HEK293 (cell line): ENCODE measurements around the gene TRPM5.

Experiments
- CTCF ChIA-PET: fragments of 350-600 bp; formaldehyde crosslinking; extraction: SDS; loops from one replicate; lab custom pipeline; 2021; ENCODE audit warnings: antibody characterized with exemption; lab: Yijun Ruan, JAX
- POLR2A ChIA-PET: fragments of 300-600 bp; formaldehyde crosslinking; extraction: SDS; loops from one replicate; lab custom pipeline; 2020; ENCODE audit warnings: antibody characterized with exemption, inconsistent platforms; lab: Yijun Ruan, JAX
- H3K27ac ChIP-seq: fragments of 200-500 bp; sonication (Bioruptor generic); 2 replicates; pipeline ENCODE4 v1.5.1; 2014; ENCODE audit warnings: low read depth, low read length, control low read depth, inconsistent platforms; ENCODE audit errors: extremely low read depth
- H3K36me3 ChIP-seq, 2 experiments: fragments of 200-500 bp in 1 of 2; sonication (Bioruptor generic) in 1 of 2; 1 replicate in 1 of 2; 2 replicates in 1 of 2; pipeline ENCODE4 v1.5.1; 2014 to 2017; ENCODE audit warnings: inconsistent platforms in 2 of 2, low read length in 2 of 2; ENCODE audit not compliant: control insufficient read depth in 2 of 2, insufficient read depth in 1 of 2
- H3K4me1 ChIP-seq: fragments of 200-500 bp; sonication (Bioruptor generic); 2 replicates; pipeline ENCODE4 v1.5.1; 2014; ENCODE audit warnings: mild to moderate bottlenecking, low read length, inconsistent platforms; ENCODE audit not compliant: control insufficient read depth, insufficient read depth
- H3K4me3 ChIP-seq: 2 replicates; pipeline ENCODE4 v1.5.1; 2011; ENCODE audit warnings: low read depth, mild to moderate bottlenecking, control low read depth, low read length, moderate library complexity
- H3K9me3 ChIP-seq: fragments of 200-500 bp; sonication (Bioruptor generic); 2 replicates; pipeline ENCODE4 v1.5.1; 2014; ENCODE audit warnings: low read depth, low read length, inconsistent platforms; ENCODE audit not compliant: control insufficient read depth, insufficient read depth
- KLF1 ChIP-seq: fragments of 450-650 bp; formaldehyde crosslinking; IDR thresholded peaks from 2 replicates; pipeline ENCODE4 v1.5.1; 2016; ENCODE audit warnings: missing biosample characterization, missing genetic modification characterization
- MYNN ChIP-seq: fragments of 450-650 bp; formaldehyde crosslinking; IDR thresholded peaks from 2 replicates; pipeline ENCODE4 v1.5.1; 2016; ENCODE audit warnings: missing biosample characterization, missing genetic modification characterization, borderline replicate concordance
- WT1 ChIP-seq: fragments of 450-650 bp; formaldehyde crosslinking; IDR thresholded peaks from 2 replicates; pipeline ENCODE4 v1.5.1; 2016; ENCODE audit warnings: missing biosample characterization, missing genetic modification characterization
- YY2 ChIP-seq: fragments of 450-650 bp; formaldehyde crosslinking; IDR thresholded peaks from 2 replicates; pipeline ENCODE4 v1.5.1; 2016; ENCODE audit warnings: missing biosample characterization, missing genetic modification characterization
- ZNF121 ChIP-seq: fragments of 450-650 bp; formaldehyde crosslinking; IDR thresholded peaks from 2 replicates; pipeline ENCODE4 v1.5.1; 2016; ENCODE audit warnings: missing biosample characterization, missing genetic modification characterization
- ZNF16 ChIP-seq: fragments of 450-650 bp; formaldehyde crosslinking; IDR thresholded peaks from 2 replicates; pipeline ENCODE4 v1.5.1; 2016; ENCODE audit warnings: low read depth, missing biosample characterization, missing genetic modification characterization
- ZNF223 ChIP-seq: fragments of 450-650 bp; formaldehyde crosslinking; IDR thresholded peaks from 2 replicates; pipeline ENCODE4 v1.5.1; 2016; ENCODE audit warnings: missing biosample characterization, missing genetic modification characterization
- ZNF311 ChIP-seq: fragments of 450-650 bp; formaldehyde crosslinking; IDR thresholded peaks from 2 replicates; pipeline ENCODE4 v1.5.1; 2017; ENCODE audit warnings: missing biosample characterization, missing genetic modification characterization, borderline replicate concordance
- ZNF366 ChIP-seq: fragments of 450-650 bp; formaldehyde crosslinking; conservative IDR thresholded peaks from 2 replicates; pipeline ENCODE4 v1.5.1; 2016; ENCODE audit warnings: missing biosample characterization, missing genetic modification characterization
- ZNF555 ChIP-seq: fragments of 450-650 bp; formaldehyde crosslinking; conservative IDR thresholded peaks from 2 replicates; pipeline ENCODE4 v1.5.1; 2017; ENCODE audit warnings: missing biosample characterization, mild to moderate bottlenecking, missing genetic modification characterization, inconsistent platforms
- ZNF677 ChIP-seq: fragments of 450-650 bp; IDR thresholded peaks from 2 replicates; pipeline ENCODE4 v1.5.0; 2018; ENCODE audit warnings: missing biosample characterization, mild to moderate bottlenecking, missing genetic modification characterization, moderate library complexity
- ZSCAN16 ChIP-seq: fragments of 450-650 bp; formaldehyde crosslinking; IDR thresholded peaks from 2 replicates; pipeline ENCODE4 v1.5.1; 2016; ENCODE audit warnings: missing biosample characterization, missing genetic modification characterization
- TF ChIP-seq, protein P1 (sequence below): fragments of 450-650 bp; IDR thresholded peaks from 2 replicates; pipeline ENCODE4 v1.5.1; 2018; ENCODE audit warnings: missing biosample characterization, mild to moderate bottlenecking, missing genetic modification characterization
- TF ChIP-seq, protein P2 (sequence below): fragments of 450-650 bp; formaldehyde crosslinking; IDR thresholded peaks from 2 replicates; pipeline ENCODE4 v1.5.1; 2016; ENCODE audit warnings: missing biosample characterization, missing genetic modification characterization
- TF ChIP-seq, protein P3 (sequence below): fragments of 450-650 bp; formaldehyde crosslinking; IDR thresholded peaks from 2 replicates; pipeline ENCODE4 v1.5.1; 2016; ENCODE audit warnings: missing biosample characterization, missing genetic modification characterization
- TF ChIP-seq, protein P4 (sequence below): fragments of 450-650 bp; formaldehyde crosslinking; IDR thresholded peaks from 2 replicates; pipeline ENCODE4 v1.5.1; 2016; ENCODE audit warnings: missing biosample characterization, missing genetic modification characterization
- TF ChIP-seq, protein P5 (sequence below): fragments of 450-650 bp; formaldehyde crosslinking; IDR thresholded peaks from 2 replicates; pipeline ENCODE4 v1.5.1; 2016; ENCODE audit warnings: missing biosample characterization, missing genetic modification characterization
- TF ChIP-seq, protein P6 (sequence below): fragments of 450-650 bp; formaldehyde crosslinking; IDR thresholded peaks from 2 replicates; pipeline ENCODE4 v1.5.1; 2016; ENCODE audit warnings: missing biosample characterization, missing genetic modification characterization
- TF ChIP-seq, protein P7 (sequence below): fragments of 450-650 bp; formaldehyde crosslinking; IDR thresholded peaks from 2 replicates; pipeline ENCODE4 v1.5.1; 2016; ENCODE audit warnings: missing biosample characterization, missing genetic modification characterization

The TRPM5 gene

DNA sequence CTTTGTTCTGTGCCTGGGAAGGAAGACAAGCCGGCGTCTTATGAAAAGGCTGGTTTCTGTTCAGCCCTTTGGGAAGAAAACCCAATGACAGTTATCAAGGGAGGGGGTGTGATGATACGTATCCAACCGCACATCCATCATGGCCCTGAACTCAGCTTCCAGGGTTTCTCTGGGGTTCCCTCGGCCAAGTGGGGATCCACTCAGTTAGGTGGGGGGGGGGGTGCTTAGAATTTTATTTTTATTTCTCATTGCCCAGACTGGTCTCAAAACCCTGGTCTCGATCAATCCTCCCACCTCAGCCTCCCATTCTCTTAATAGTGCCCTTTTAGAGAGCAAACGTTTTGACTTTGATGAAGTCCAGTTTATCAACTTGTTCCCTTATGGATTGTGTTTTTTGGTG, 26.2 kb upstream of the TRPM5 start:
- ChIA-PET CTCF (no interaction called here), POLR2A (no interaction called here)
- Histone ChIP-seq H3K27ac (no peak overlapping the region), H3K4me1 (no peaks in the 10 kb centered on the region), H3K9me3 (no peaks in the 10 kb centered on the region), H3K4me3 (no peak overlapping the region), H3K36me3 (no peaks in the 10 kb centered on the region)
- no peak for TF ChIP-seq ZNF677
- TF ChIP-seq, protein P1, sequence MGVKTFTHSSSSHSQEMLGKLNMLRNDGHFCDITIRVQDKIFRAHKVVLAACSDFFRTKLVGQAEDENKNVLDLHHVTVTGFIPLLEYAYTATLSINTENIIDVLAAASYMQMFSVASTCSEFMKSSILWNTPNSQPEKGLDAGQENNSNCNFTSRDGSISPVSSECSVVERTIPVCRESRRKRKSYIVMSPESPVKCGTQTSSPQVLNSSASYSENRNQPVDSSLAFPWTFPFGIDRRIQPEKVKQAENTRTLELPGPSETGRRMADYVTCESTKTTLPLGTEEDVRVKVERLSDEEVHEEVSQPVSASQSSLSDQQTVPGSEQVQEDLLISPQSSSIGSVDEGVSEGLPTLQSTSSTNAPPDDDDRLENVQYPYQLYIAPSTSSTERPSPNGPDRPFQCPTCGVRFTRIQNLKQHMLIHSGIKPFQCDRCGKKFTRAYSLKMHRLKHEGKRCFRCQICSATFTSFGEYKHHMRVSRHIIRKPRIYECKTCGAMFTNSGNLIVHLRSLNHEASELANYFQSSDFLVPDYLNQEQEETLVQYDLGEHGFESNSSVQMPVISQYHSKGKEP: no peak
- no peak for TF ChIP-seq ZNF555 (tag by site-specific recombination)
- no peak for TF ChIP-seq ZNF223 (tag by site-specific recombination)
- no peak for TF ChIP-seq YY2 (tag by site-specific recombination)

DNA sequence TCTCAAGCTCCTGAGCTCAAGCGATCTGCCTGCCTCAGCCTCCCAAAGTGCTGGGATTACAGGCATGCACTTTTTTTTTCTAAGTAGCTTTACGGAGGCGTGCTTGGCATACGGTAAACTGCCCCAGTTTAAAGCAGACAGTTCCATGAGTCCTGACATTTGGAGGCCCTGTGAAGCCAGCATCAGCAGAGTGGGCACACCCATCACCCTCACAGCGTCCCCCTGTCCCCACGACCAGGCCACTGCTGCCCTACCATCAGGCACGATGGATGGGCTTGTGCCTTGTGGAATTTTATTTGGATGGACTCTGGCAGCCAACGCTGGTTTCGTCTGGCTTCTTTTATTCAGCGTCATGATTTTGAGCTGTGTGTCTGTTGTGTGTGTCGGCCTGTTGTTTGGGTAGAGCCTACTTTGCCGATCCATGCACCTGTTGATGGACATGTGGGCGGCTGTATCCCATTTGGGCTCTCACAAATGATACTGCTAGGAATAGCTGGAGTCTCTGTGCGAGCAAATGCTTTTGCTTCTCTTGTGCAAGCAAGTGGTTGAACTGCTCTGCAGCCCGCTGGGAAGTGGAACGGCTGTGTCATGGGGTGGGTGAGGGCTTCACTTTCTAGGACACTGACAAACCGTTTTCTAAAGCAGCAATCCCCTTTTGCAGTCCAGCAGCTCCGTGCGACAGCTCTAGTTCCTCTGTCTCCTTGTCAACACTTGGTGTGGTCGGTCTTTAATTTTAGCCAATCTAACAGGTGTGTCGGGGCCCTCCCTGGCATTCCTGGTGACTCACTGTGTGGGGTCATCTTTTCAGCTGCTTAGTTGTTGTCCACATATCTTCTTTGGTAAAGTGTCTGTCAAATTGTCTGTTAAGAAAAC, 24.3 kb upstream of the TRPM5 start:
- no peak overlapping the region for H3K27ac ChIP-seq
- H3K9me3 ChIP-seq: no peaks in the 10 kb centered on the region
- H3K36me3 ChIP-seq: no peaks in the 10 kb centered on the region
- no peak overlapping the region for H3K4me3 ChIP-seq
- ChIA-PET CTCF (interaction anchor here (0.6 to 0.7 kb wide), 2 partner anchors 48 to 273 kb away, joined by 3 read pairs; no protein-coding TSS in a partner anchor), POLR2A (no interaction called here)
- H3K4me1 ChIP-seq: no peaks in the 10 kb centered on the region
- TF ChIP-seq, protein P2, sequence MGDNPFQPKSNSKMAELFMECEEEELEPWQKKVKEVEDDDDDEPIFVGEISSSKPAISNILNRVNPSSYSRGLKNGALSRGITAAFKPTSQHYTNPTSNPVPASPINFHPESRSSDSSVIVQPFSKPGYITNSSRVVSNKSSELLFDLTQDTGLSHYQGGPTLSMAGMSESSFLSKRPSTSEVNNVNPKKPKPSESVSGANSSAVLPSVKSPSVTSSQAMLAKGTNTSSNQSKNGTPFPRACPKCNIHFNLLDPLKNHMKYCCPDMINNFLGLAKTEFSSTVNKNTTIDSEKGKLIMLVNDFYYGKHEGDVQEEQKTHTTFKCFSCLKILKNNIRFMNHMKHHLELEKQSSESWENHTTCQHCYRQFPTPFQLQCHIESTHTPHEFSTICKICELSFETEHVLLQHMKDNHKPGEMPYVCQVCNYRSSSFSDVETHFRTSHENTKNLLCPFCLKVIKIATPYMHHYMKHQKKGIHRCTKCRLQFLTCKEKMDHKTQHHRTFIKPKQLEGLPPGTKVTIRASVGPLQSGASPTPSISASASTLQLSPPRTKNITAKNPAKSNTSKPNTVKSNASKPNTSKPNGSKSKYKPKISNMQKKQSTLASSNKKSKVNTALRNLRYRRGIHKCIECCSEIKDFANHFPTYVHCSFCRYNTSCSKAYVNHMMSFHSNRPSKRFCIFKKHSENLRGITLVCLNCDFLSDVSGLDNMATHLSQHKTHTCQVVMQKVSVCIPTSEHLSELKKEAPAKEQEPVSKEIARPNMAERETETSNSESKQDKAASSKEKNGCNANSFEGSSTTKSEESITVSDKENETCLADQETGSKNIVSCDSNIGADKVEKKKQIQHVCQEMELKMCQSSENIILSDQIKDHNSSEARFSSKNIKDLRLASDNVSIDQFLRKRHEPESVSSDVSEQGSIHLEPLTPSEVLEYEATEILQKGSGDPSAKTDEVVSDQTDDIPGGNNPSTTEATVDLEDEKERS (tag by site-specific recombination): no peak
- TF ChIP-seq ZNF311 (tag by site-specific recombination) (no peak), MYNN (tag by site-specific recombination) (no peak), ZNF121 (tag by site-specific recombination) (no peak), KLF1 (tag by site-specific recombination) (no peak), ZSCAN16 (tag by site-specific recombination) (no peak), WT1 (tag by site-specific recombination) (no peak), ZNF16 (no peak), ZNF366 (tag by site-specific recombination) (no peak)
- TF ChIP-seq, protein P3, sequence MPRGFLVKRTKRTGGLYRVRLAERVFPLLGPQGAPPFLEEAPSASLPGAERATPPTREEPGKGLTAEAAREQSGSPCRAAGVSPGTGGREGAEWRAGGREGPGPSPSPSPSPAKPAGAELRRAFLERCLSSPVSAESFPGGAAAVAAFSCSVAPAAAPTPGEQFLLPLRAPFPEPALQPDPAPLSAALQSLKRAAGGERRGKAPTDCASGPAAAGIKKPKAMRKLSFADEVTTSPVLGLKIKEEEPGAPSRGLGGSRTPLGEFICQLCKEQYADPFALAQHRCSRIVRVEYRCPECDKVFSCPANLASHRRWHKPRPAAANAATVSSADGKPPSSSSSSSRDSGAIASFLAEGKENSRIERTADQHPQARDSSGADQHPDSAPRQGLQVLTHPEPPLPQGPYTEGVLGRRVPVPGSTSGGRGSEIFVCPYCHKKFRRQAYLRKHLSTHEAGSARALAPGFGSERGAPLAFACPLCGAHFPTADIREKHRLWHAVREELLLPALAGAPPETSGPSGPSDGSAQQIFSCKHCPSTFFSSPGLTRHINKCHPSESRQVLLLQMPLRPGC (tag by site-specific recombination): no peak
- TF ChIP-seq, protein P4, sequence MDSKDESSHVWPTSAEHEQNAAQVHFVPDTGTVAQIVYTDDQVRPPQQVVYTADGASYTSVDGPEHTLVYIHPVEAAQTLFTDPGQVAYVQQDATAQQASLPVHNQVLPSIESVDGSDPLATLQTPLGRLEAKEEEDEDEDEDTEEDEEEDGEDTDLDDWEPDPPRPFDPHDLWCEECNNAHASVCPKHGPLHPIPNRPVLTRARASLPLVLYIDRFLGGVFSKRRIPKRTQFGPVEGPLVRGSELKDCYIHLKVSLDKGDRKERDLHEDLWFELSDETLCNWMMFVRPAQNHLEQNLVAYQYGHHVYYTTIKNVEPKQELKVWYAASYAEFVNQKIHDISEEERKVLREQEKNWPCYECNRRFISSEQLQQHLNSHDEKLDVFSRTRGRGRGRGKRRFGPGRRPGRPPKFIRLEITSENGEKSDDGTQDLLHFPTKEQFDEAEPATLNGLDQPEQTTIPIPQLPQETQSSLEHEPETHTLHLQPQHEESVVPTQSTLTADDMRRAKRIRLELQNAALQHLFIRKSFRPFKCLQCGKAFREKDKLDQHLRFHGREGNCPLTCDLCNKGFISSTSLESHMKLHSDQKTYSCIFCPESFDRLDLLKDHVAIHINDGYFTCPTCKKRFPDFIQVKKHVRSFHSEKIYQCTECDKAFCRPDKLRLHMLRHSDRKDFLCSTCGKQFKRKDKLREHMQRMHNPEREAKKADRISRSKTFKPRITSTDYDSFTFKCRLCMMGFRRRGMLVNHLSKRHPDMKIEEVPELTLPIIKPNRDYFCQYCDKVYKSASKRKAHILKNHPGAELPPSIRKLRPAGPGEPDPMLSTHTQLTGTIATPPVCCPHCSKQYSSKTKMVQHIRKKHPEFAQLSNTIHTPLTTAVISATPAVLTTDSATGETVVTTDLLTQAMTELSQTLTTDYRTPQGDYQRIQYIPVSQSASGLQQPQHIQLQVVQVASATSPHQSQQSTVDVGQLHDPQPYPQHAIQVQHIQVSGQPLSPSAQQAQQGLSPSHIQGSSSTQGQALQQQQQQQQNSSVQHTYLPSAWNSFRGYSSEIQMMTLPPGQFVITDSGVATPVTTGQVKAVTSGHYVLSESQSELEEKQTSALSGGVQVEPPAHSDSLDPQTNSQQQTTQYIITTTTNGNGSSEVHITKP (tag by site-specific recombination): no peak
- TF ChIP-seq, protein P5, sequence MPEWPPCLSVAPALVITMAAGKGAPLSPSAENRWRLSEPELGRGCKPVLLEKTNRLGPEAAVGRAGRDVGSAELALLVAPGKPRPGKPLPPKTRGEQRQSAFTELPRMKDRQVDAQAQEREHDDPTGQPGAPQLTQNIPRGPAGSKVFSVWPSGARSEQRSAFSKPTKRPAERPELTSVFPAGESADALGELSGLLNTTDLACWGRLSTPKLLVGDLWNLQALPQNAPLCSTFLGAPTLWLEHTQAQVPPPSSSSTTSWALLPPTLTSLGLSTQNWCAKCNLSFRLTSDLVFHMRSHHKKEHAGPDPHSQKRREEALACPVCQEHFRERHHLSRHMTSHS: no peak
- TF ChIP-seq, protein P6, sequence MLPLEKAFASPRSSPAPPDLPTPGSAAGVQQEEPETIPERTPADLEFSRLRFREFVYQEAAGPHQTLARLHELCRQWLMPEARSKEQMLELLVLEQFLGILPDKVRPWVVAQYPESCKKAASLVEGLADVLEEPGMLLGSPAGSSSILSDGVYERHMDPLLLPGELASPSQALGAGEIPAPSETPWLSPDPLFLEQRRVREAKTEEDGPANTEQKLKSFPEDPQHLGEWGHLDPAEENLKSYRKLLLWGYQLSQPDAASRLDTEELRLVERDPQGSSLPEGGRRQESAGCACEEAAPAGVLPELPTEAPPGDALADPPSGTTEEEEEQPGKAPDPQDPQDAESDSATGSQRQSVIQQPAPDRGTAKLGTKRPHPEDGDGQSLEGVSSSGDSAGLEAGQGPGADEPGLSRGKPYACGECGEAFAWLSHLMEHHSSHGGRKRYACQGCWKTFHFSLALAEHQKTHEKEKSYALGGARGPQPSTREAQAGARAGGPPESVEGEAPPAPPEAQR (tag by site-specific recombination): no peak
- TF ChIP-seq, protein P7, sequence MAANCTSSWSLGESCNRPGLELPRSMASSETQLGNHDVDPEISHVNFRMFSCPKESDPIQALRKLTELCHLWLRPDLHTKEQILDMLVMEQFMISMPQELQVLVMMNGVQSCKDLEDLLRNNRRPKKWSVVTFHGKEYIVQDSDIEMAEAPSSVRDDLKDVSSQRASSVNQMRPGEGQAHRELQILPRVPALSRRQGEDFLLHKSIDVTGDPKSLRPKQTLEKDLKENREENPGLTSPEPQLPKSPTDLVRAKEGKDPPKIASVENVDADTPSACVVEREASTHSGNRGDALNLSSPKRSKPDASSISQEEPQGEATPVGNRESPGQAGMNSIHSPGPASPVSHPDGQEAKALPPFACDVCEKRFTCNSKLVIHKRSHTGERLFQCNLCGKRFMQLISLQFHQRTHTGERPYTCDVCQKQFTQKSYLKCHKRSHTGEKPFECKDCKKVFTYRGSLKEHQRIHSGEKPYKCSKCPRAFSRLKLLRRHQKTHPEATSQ: no peak
